Right lobe of liver (tissue), 4 donors: ENCODE measurements around the gene ZRANB1.

Experiments used
- CTCF ChIP-seq, 4 donors: fragments of 200-600 bp in 3 of 4; fragments of 450-650 bp in 1 of 4; IDR thresholded peaks; one replicate each; pipeline versions ENCODE4 v1.5.1 to v1.8.0; 2016 to 2022; ENCODE audit warnings: antibody characterized with exemption in 4 of 4, mild to moderate bottlenecking in 2 of 4
- POLR2A ChIP-seq: fragments of 450-650 bp; IDR thresholded peaks from one replicate; pipeline ENCODE4 v1.6.1; 2017; ENCODE audit warnings: antibody characterized with exemption, mild to moderate bottlenecking
- donor health status: DM: no; HTN: no; CAD: no.
- donor health status: DM: no; HTN: no; CAD: no.
- donor health status: DM: no; HTN: yes; CAD: no.

GRCh38 chr10:125023862-125024496, 82.1 kb downstream of the ZRANB1 start:
- TF ChIP-seq CTCF (IDR thresholded peaks at IDR 0.05) (no peak), POLR2A (no peak)
